SH-SY5Y (cell line): ENCODE measurements around the gene CDH4.

Source experiments
- GATA2 ChIP-seq: IDR thresholded peaks from 2 replicates; pipeline ENCODE4 v1.6.1; 2011; ENCODE audit warnings: mild to moderate bottlenecking, low read depth, low read length
- GATA3 ChIP-seq: IDR thresholded peaks from 2 replicates; pipeline ENCODE4 v1.6.1; 2011; ENCODE audit warnings: low read depth, mild to moderate bottlenecking, low read length, moderate library complexity

DNA sequence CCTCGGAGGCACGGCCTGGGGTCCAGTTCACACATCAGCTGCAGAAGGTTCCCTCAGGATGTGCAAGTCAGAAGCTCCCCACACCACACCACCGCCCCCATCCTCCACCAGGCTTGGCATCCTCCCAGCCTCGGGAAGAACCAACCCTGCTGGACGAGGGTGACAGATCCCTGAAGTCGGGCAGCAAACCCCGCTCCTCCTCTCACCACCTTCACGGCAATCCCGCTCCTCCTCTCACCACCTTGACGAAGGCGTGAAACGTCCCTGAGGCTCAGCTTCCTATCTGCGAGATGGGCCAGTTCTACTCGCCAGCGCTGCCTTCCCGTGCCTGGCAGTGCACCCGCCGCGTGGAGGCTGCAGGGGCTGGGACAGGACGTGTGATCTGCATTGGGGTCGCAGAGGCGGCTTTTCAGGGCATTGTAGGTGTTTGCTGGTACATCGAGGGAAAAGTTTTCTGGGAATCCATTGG is 486.6 kb downstream of the CDH4 start:
- TF ChIP-seq GATA3 (no peak), GATA2 (no peak)
